MCF 10A (cell line): ENCODE measurements around the gene MOB2. TPM values are rescaled to one million over a fixed set of nuclear protein-coding genes. Genes with fewer than 3 reads are reported as not detected.
"Not testable (repeated sequence)": the region's sequence is repeated elsewhere in the genome, so short reads cannot be mapped to it uniquely, and the experiment has no call there.

Experiments
- BruUV-seq: library from RNA; stranded (reverse); fragments of 400-500 nt; replicated peaks from 2 replicates; lab custom pipeline; 2021; lab: Mats Ljungman, UMichigan
- CTCF ChIA-PET: fragments of 300-600 bp; sonication (Branson Sonifier 250); formaldehyde crosslinking; extraction: SDS; loops from one replicate; lab custom pipeline; 2021; ENCODE audit warnings: antibody characterized with exemption, inconsistent platforms; lab: Yijun Ruan, JAX
- POLR2A ChIA-PET: fragments of 300-600, 350-650 bp; sonication (Branson Sonifier 250); formaldehyde crosslinking; extraction: SDS; loops from one replicate; lab custom pipeline; 2020; ENCODE audit warnings: antibody characterized with exemption, inconsistent platforms; lab: Yijun Ruan, JAX
- DNase-seq: peaks from one replicate; pipeline ENCODE4 v3.0.0-alpha.2; 2018; ENCODE audit not compliant: unreplicated experiment
- H3K27ac Mint-ChIP-seq: one replicate; pipeline ENCODE4 v1.8.0; 2022; ENCODE audit warnings: mild to moderate bottlenecking, low read depth, mixed read lengths; ENCODE audit not compliant: unreplicated experiment
- H3K27me3 Mint-ChIP-seq: one replicate; pipeline ENCODE4 v1.8.0; 2022; ENCODE audit warnings: mixed read lengths; ENCODE audit not compliant: insufficient read depth, unreplicated experiment
- H3K36me3 Mint-ChIP-seq: one replicate; pipeline ENCODE4 v1.8.0; 2022; ENCODE audit warnings: mild to moderate bottlenecking, moderate library complexity, mixed read lengths; ENCODE audit not compliant: insufficient read depth, unreplicated experiment
- H3K4me1 Mint-ChIP-seq: one replicate; pipeline ENCODE4 v1.8.0; 2022; ENCODE audit warnings: mixed read lengths; ENCODE audit not compliant: insufficient read depth, unreplicated experiment
- H3K4me3 Mint-ChIP-seq: one replicate; pipeline ENCODE4 v1.8.0; 2022; ENCODE audit warnings: mild to moderate bottlenecking, moderate library complexity, mixed read lengths; ENCODE audit not compliant: unreplicated experiment
- H3K9me3 Mint-ChIP-seq: one replicate; pipeline ENCODE4 v1.8.0; 2022; ENCODE audit warnings: mixed read lengths; ENCODE audit not compliant: unreplicated experiment
- CTCF ChIP-seq: fragments of 200-600 bp; IDR thresholded peaks from one replicate; pipeline ENCODE4 v1.8.0; 2022; ENCODE audit warnings: antibody characterized with exemption, mild to moderate bottlenecking; ENCODE audit not compliant: unreplicated experiment
- intact Hi-C: fragments of 100-400 bp; cut with micrococcal nuclease; formaldehyde crosslinking; loops from 2 replicates; pipeline ENCODE4 v1.14.1; 2022
- total RNA-seq: library from RNA; stranded (reverse); gene quantifications from 2 replicates; pipeline ENCODE4 v1.2.3, GENCODE V29; 2022

Gene MOB2
- total RNA-seq, 1 experiment from 2014 or later, result 20.2 TPM

- Mint-ChIP-seq H3K36me3 (no peaks in the 10 kb centered on the region), H3K4me3 (no peak overlapping the region), H3K4me1 (no peaks in the 10 kb centered on the region), H3K27ac (no peak overlapping the region), H3K27me3 (no peaks in the 10 kb centered on the region), H3K9me3 (no peaks in the 10 kb centered on the region)
- no peak for TF ChIP-seq CTCF
- POLR2A ChIA-PET, result no interaction called here
- CTCF ChIA-PET, result no interaction called here
- no TSS peak for BruUV-seq
- no peak for DNase-seq
- intact Hi-C loops, result no loop called here
These were observed 53.0 kb downstream of the MOB2 start for GRCh38 chr11:1433568-1433967.

GRCh38 chr11:1428762-1429316 lies 57.7 kb downstream of the MOB2 start:
- H3K4me1 Mint-ChIP-seq, result no peaks in the 10 kb centered on the region
- H3K4me3 Mint-ChIP-seq, result no peak overlapping the region
- CTCF ChIA-PET, result no interaction called here
- POLR2A ChIA-PET, result no interaction called here
- no peak overlapping the region for H3K27ac Mint-ChIP-seq
- intact Hi-C loops, result no loop called here
- DNase-seq, result no peak
- H3K27me3 Mint-ChIP-seq, result no peaks in the 10 kb centered on the region
- no peak for TF ChIP-seq CTCF
- no TSS peak for BruUV-seq
- no peaks in the 10 kb centered on the region for H3K36me3 Mint-ChIP-seq
- H3K9me3 Mint-ChIP-seq, result no peaks in the 10 kb centered on the region

- Mint-ChIP-seq H3K27me3 (no peaks in the 10 kb centered on the region), H3K4me3 (no peak overlapping the region), H3K9me3 (no peaks in the 10 kb centered on the region), H3K36me3 (peaks cover 4% of the 10 kb centered on the region), H3K4me1 (no peaks in the 10 kb centered on the region), H3K27ac (no peak overlapping the region)
- POLR2A ChIA-PET, result no interaction called here
- no peak for TF ChIP-seq CTCF
- intact Hi-C loops, result no loop called here
- no TSS peak for BruUV-seq
- CTCF ChIA-PET, result no interaction called here
- no peak for DNase-seq
These were observed 61.1 kb downstream of the MOB2 start for GRCh38 chr11:1425439-1425838.

GRCh38 chr11:1425006-1425405 lies 61.6 kb downstream of the MOB2 start:
- CTCF ChIA-PET, result no interaction called here

GRCh38 chr11:1423406-1423805 lies 63.2 kb downstream of the MOB2 start:
- BruUV-seq, DNase-seq, H3K9me3 Mint-ChIP-seq, H3K27me3 Mint-ChIP-seq, POLR2A ChIA-PET, H3K36me3 Mint-ChIP-seq, H3K4me1 Mint-ChIP-seq, intact Hi-C loops, H3K27ac Mint-ChIP-seq, H3K4me3 Mint-ChIP-seq: not testable (repeated sequence)
- CTCF ChIA-PET, result interaction anchor here (0.5 kb wide), 1 partner anchor 83 kb away, joined by 4 read pairs; no protein-coding TSS in a partner anchor

More at GRCh38 chr11:1425006-1425405, 61.6 kb downstream of the MOB2 start:
- no peak for DNase-seq
- H3K36me3 Mint-ChIP-seq, result peaks cover 7% of the 10 kb centered on the region
- H3K9me3 Mint-ChIP-seq, result no peaks in the 10 kb centered on the region
- no peak for TF ChIP-seq CTCF
- POLR2A ChIA-PET, result no interaction called here
- H3K27ac Mint-ChIP-seq, result no peak overlapping the region
- H3K27me3 Mint-ChIP-seq, result no peaks in the 10 kb centered on the region
- no peaks in the 10 kb centered on the region for H3K4me1 Mint-ChIP-seq
- intact Hi-C loops, result no loop called here
- BruUV-seq, result no TSS peak
- H3K4me3 Mint-ChIP-seq, result no peak overlapping the region
